Panc1 (cell line): ENCODE data around the gene ROCK2. TPM values are rescaled to one million over a fixed set of nuclear protein-coding genes. Genes with fewer than 3 reads are reported as not detected.

ENCODE experiments used
- ATAC-seq: fragments of 200-7000 bp; cut with Tn5 transposase; 2 replicates; pipeline ENCODE4 v1.9.1; 2020; ENCODE audit warnings: mild to moderate bottlenecking, moderate library complexity
- BruUV-seq: library from RNA; stranded (reverse); fragments of 400-500 nt; replicated peaks from 2 replicates; lab custom pipeline; 2021; lab: Mats Ljungman, UMichigan
- CTCF ChIA-PET: fragments of 300-600 bp; sonication (Branson Sonifier 250); formaldehyde crosslinking; loops from one replicate; lab custom pipeline; 2022; ENCODE audit warnings: antibody characterized with exemption; lab: Charles Lee
- POLR2A ChIA-PET: fragments of 300-600 bp; sonication (Branson Sonifier 250); formaldehyde crosslinking; loops from one replicate; lab custom pipeline; 2022; ENCODE audit warnings: antibody characterized with exemption; lab: Charles Lee
- DNase-seq: peaks from one replicate; pipeline ENCODE4 v3.0.0-alpha.2; 2010; ENCODE audit warnings: low read depth, low spot score
- H3K27ac ChIP-seq: 2 replicates; pipeline ENCODE4 v1.5.1; 2011; ENCODE audit warnings: mild to moderate bottlenecking, low read length, inconsistent platforms
- H3K27me3 ChIP-seq: fragments of 200-500 bp; sonication (Bioruptor generic); 2 replicates; pipeline ENCODE4 v1.6.0; 2014; ENCODE audit warnings: low read length, inconsistent platforms; ENCODE audit not compliant: control insufficient read depth, insufficient read depth
- H3K36me3 ChIP-seq: fragments of 200-500 bp; sonication (Bioruptor generic); 2 replicates; pipeline ENCODE4 v1.5.1; 2014; ENCODE audit warnings: inconsistent platforms, mild to moderate bottlenecking, low read length, moderate library complexity; ENCODE audit not compliant: control insufficient read depth, insufficient read depth
- H3K4me1 ChIP-seq: 2 replicates; pipeline ENCODE4 v1.5.1; 2011; ENCODE audit warnings: inconsistent platforms, mild to moderate bottlenecking, low read length, moderate library complexity; ENCODE audit not compliant: control insufficient read depth, insufficient read depth
- H3K4me3 ChIP-seq, 2 experiments: 2 replicates each; pipeline ENCODE4 v1.5.1; 2011 to 2012; ENCODE audit warnings: low read depth in 2 of 2, low read length in 2 of 2, mild to moderate bottlenecking in 2 of 2, inconsistent platforms in 1 of 2, moderate library complexity in 1 of 2
- H3K9me3 ChIP-seq: fragments of 200-500 bp; sonication (Bioruptor generic); 2 replicates; pipeline ENCODE4 v1.5.1; 2014; ENCODE audit warnings: low read depth, mild to moderate bottlenecking, inconsistent platforms, low read length, moderate library complexity; ENCODE audit not compliant: control insufficient read depth, insufficient read depth
- CTCF ChIP-seq: fragments of 450-650 bp; IDR thresholded peaks from 2 replicates; pipeline ENCODE4 v1.5.1; 2017; ENCODE audit warnings: mild to moderate bottlenecking
- POLR2AphosphoS5 ChIP-seq: IDR thresholded peaks from 2 replicates; pipeline ENCODE4 v1.6.1; 2012; ENCODE audit warnings: mild to moderate bottlenecking, low read depth, low read length, moderate library complexity
- REST ChIP-seq, 2 experiments: IDR thresholded peaks; 2 replicates each; pipeline ENCODE4 v1.6.1; 2011 to 2012; ENCODE audit warnings: low read depth in 2 of 2, control low read depth in 1 of 2, low read length in 1 of 2, mild to moderate bottlenecking in 1 of 2, moderate library complexity in 1 of 2; ENCODE audit not compliant: insufficient read depth in 1 of 2
- SIN3A ChIP-seq: IDR thresholded peaks from 2 replicates; pipeline ENCODE4 v1.6.1; 2012; ENCODE audit warnings: low read depth, mild to moderate bottlenecking, low read length, moderate library complexity, borderline replicate concordance; ENCODE audit not compliant: insufficient read depth
- TCF7L2 ChIP-seq: IDR thresholded peaks from 2 replicates; pipeline ENCODE4 v1.6.1; 2011; ENCODE audit warnings: mild to moderate bottlenecking, low read depth, low read length, inconsistent platforms
- in situ Hi-C: cut with HindIII; loops from 2 replicates; pipeline ENCODE4 v1.10.0; 2016; ENCODE audit warnings: low sequenced_read_pairs, low pct_unique_long_range_greater_than_20kb
- intact Hi-C: fragments of 100-400 bp; cut with micrococcal nuclease; formaldehyde crosslinking; loops from one replicate; pipeline ENCODE4 v1.10.0; 2022; ENCODE audit not compliant: unreplicated experiment
- total RNA-seq: library from RNA; stranded (reverse); gene quantifications from one replicate; pipeline ENCODE4 v1.2.1, GENCODE V29; 2021; ENCODE audit not compliant: unreplicated experiment

The ROCK2 gene
- total RNA-seq, 1 experiment from 2014 or later, result 47.9 TPM

GRCh38 chr2:11228692-11229091, 115.7 kb downstream of the ROCK2 start:
- no peaks in the 10 kb centered on the region for H3K4me1 ChIP-seq
- intact Hi-C loops (no loop called here), in situ Hi-C loops (no loop called here)
- no TSS peak for BruUV-seq
- ChIA-PET CTCF (no interaction called here), POLR2A (interaction anchor here (0.6 kb wide), 1 partner anchor 22 kb away, joined by 5 read pairs; no protein-coding TSS in a partner anchor)
- no peaks in the 10 kb centered on the region for H3K9me3 ChIP-seq
- H3K27ac ChIP-seq, result no peak overlapping the region
- H3K36me3 ChIP-seq, result no peaks in the 10 kb centered on the region; the same call in 1 of the 2 replicates
- H3K4me3 ChIP-seq, result no peak overlapping the region
- no peak for ATAC-seq
- no peaks in the 10 kb centered on the region for H3K27me3 ChIP-seq
- no peak for DNase-seq
- TF ChIP-seq REST (IDR thresholded peaks at IDR 0.05; ENCODE audit: insufficient read depth in 1 of 2, low read depth in 2 of 2, low read length in 1 of 2), result no peak
- no peak for TF ChIP-seq POLR2AphosphoS5
- no peak for TF ChIP-seq CTCF
- no peak for TF ChIP-seq SIN3A
- TF ChIP-seq TCF7L2, result no peak

- CTCF ChIA-PET, result no interaction called here
- Histone ChIP-seq H3K36me3 (no peaks in the 10 kb centered on the region; the same call in 1 of the 2 replicates), H3K27me3 (no peaks in the 10 kb centered on the region), H3K9me3 (no peaks in the 10 kb centered on the region), H3K27ac (no peak overlapping the region), H3K4me3 (no peak overlapping the region), H3K4me1 (no peaks in the 10 kb centered on the region)
- POLR2A ChIA-PET, result no interaction called here
- TF ChIP-seq CTCF, result no peak
- no peak for TF ChIP-seq TCF7L2
- TF ChIP-seq SIN3A, result no peak
- no peak for TF ChIP-seq REST (IDR thresholded peaks at IDR 0.05; ENCODE audit: insufficient read depth in 1 of 2, low read depth in 2 of 2, low read length in 1 of 2)
- in situ Hi-C loops (no loop called here), intact Hi-C loops (no loop called here)
- DNase-seq, result no peak
- no TSS peak for BruUV-seq
- no peak for ATAC-seq
Measured at GRCh38 chr2:11227595-11227994, 116.8 kb downstream of the ROCK2 start.
